ENCODE measurements around the gene TBXA2R.

GRCh38 chr19:3634496-3635045 is 27.9 kb upstream of the TBXA2R start:
- no peak for TF ChIP-seq CEBPB (IDR thresholded peaks at IDR 0.05)
- no peak for TF ChIP-seq MAX (IDR thresholded peaks at IDR 0.05)

All from Ishikawa (cell line).